ENCODE results near the gene FADS3. TPM values are rescaled to one million over a fixed set of nuclear protein-coding genes. Genes with fewer than 3 reads are reported as not detected.
"Not testable (repeated sequence)": the region's sequence is repeated elsewhere in the genome, so short reads cannot be mapped to it uniquely, and the experiment has no call there.

FADS3 gene
- polyA plus RNA-seq, 1 donor: 41.5 TPM

- no peak for DNase-seq (ENCODE audit: low read depth)
These were observed 6.9 kb upstream of the FADS3 start for GRCh38 chr11:61898247-61898582.

- DNase-seq (ENCODE audit: low read depth): no peak
These were observed 6.3 kb upstream of the FADS3 start for GRCh38 chr11:61897387-61898246.

- DNase-seq (ENCODE audit: low read depth): no peak
These were observed 5.5 kb upstream of the FADS3 start for GRCh38 chr11:61896665-61897386.

GRCh38 chr11:61895718-61896059 is 4.3 kb upstream of the FADS3 start:
- DNase-seq (ENCODE audit: low read depth): no peak

- no peak for DNase-seq (ENCODE audit: low read depth)
These were observed 3.8 kb upstream of the FADS3 start for GRCh38 chr11:61895046-61895717.

GRCh38 chr11:61893981-61894380 is 2.6 kb upstream of the FADS3 start:
- peak; percentile 72 for DNase-seq (ENCODE audit: low read depth)

GRCh38 chr11:61892085-61892370 is 683 bp upstream of the FADS3 start:
- no peak for DNase-seq (ENCODE audit: low read depth)

GRCh38 chr11:61890529-61891330 is 615 bp downstream of the FADS3 start:
- DNase-seq (ENCODE audit: low read depth): no peak

GRCh38 chr11:61889831-61890230 is 1.5 kb downstream of the FADS3 start:
- DNase-seq (ENCODE audit: low read depth): no peak

GRCh38 chr11:61888590-61888989 is 2.8 kb downstream of the FADS3 start:
- no peak for DNase-seq (ENCODE audit: low read depth)

GRCh38 chr11:61887839-61888494 is 3.4 kb downstream of the FADS3 start:
- no peak for DNase-seq (ENCODE audit: low read depth)

- no peak for DNase-seq (ENCODE audit: low read depth)
These were observed 4.7 kb downstream of the FADS3 start for GRCh38 chr11:61886643-61887042.

- DNase-seq (ENCODE audit: low read depth): no peak
These were observed 5.4 kb downstream of the FADS3 start for GRCh38 chr11:61885784-61886580.

GRCh38 chr11:61885166-61885778 is 6.1 kb downstream of the FADS3 start:
- DNase-seq (ENCODE audit: low read depth): no peak

- DNase-seq (ENCODE audit: low read depth): no peak
These were observed 7.4 kb downstream of the FADS3 start for GRCh38 chr11:61883947-61884346.

GRCh38 chr11:61883327-61883726 is 8.0 kb downstream of the FADS3 start:
- DNase-seq (ENCODE audit: low read depth): no peak

GRCh38 chr11:61882879-61883278 is 8.5 kb downstream of the FADS3 start:
- no peak for DNase-seq (ENCODE audit: low read depth)

- DNase-seq (ENCODE audit: low read depth): not testable (repeated sequence)
These were observed 9.1 kb downstream of the FADS3 start for GRCh38 chr11:61882267-61882666.

GRCh38 chr11:61881397-61881796 is 9.9 kb downstream of the FADS3 start:
- DNase-seq (ENCODE audit: low read depth): no peak

GRCh38 chr11:61880454-61880853 is 10.9 kb downstream of the FADS3 start:
- no peak for DNase-seq (ENCODE audit: low read depth)
